Upper lobe of left lung (tissue), 6 donors: Measurements from ENCODE around the gene PDS5B. TPM values are rescaled to one million over a fixed set of nuclear protein-coding genes. Genes with fewer than 3 reads are reported as not detected.

Experiments used
- ATAC-seq, 2 donors: fragments of 200-7000 bp; cut with Tn5 transposase; one replicate each; pipeline ENCODE4 v1.9.1; 2022; ENCODE audit warnings: mild to moderate bottlenecking in 2 of 2, moderate library complexity in 2 of 2; ENCODE audit not compliant: low FRiP score in 2 of 2
- DNase-seq, 2 donors: peaks; one replicate each; pipeline ENCODE4 v3.0.0-alpha.2; 2019 to 2020
- H3K27ac ChIP-seq, 4 donors: fragments of 200-600 bp; sonication (generic); one replicate each; pipeline ENCODE4 v1.5.1; 2016 to 2019
- H3K27me3 ChIP-seq, 4 donors: fragments of 200-600 bp; sonication (generic); one replicate each; pipeline ENCODE4 v1.5.1; 2017 to 2019
- H3K36me3 ChIP-seq, 4 donors: fragments of 200-600 bp; sonication (generic); one replicate each; pipeline ENCODE4 v1.5.1; 2016 to 2019
- H3K4me1 ChIP-seq, 4 donors: fragments of 200-600 bp; sonication (generic); one replicate each; pipeline ENCODE4 v1.5.1; 2018 to 2019
- H3K4me3 ChIP-seq, 4 donors: fragments of 200-600 bp; sonication (generic); one replicate each; pipeline ENCODE4 v1.5.1; 2017 to 2019; ENCODE audit warnings: mild to moderate bottlenecking in 2 of 4, moderate library complexity in 1 of 4
- H3K9me3 ChIP-seq, 4 donors: fragments of 200-600 bp; sonication (generic); one replicate each; pipeline ENCODE4 v1.5.1; 2018 to 2019
- EP300 ChIP-seq, 4 donors: sonication (generic); formaldehyde crosslinking; IDR thresholded peaks; one replicate each; pipeline ENCODE4 v1.5.1; 2017; ENCODE audit warnings: antibody characterized with exemption in 4 of 4, control low read depth in 2 of 4
- POLR2A ChIP-seq, 4 donors: fragments of 450-650 bp; IDR thresholded peaks; one replicate each; pipeline ENCODE4 v1.5.1; 2016 to 2017; ENCODE audit warnings: antibody characterized with exemption in 4 of 4, mild to moderate bottlenecking in 2 of 4
- POLR2AphosphoS5 ChIP-seq, 2 donors: sonication (generic); formaldehyde crosslinking; IDR thresholded peaks; one replicate each; pipeline ENCODE4 v1.5.1; 2017; ENCODE audit warnings: antibody characterized with exemption in 2 of 2
- WGBS, 2 donors: methylation state at CpG; one replicate each; pipeline ENCODE4 v1.1.5; 2017 to 2018; 5-methylcytosine and 5-hydroxymethylcytosine counted together
- total RNA-seq, 6 donors: library from RNA; depleted of rRNA in 4 of 6; stranded (reverse); fragments of >200 nt in 4 of 6; gene quantifications; one replicate each; pipeline versions ENCODE4 v1.1.0 to v1.2.1, GENCODE V29; 2016 to 2021
- TF ChIP-seq, protein P1 (sequence below), 6 experiments: fragments of 450-650 bp in 4 of 6; fragments of 200-600 bp in 2 of 6; sonication (generic) in 2 of 6; IDR thresholded peaks; one replicate each; pipeline ENCODE4 v1.5.1; 2016 to 2019; ENCODE audit warnings: antibody characterized with exemption in 6 of 6
- donor health status: DM: no; HTN: no; CAD: no; lungs with moderate emphysema.
- donor health status: DM: no; HTN: yes; CAD: no; lungs with severe emphysema.

The PDS5B gene
- total RNA-seq, 6 donors from 2014 or later = 26.0 to 84.3 (median 43.3) TPM

GRCh38 chr13:32737111-32737571, 150.9 kb downstream of the PDS5B start:
- Histone ChIP-seq H3K4me3 (peak overlapping the region in 3 of 4 donors; percentile 8 to 41 (median 36)), H3K27me3 (no peaks in the 10 kb centered on the region), H3K9me3 (no peaks in the 10 kb centered on the region), H3K36me3 (peaks cover 0 to 12% (median 0%) of the 10 kb centered on the region in 4 donors), H3K4me1 (peaks cover 11 to 17% (median 15%) of the 10 kb centered on the region in 4 donors), H3K27ac (peak overlapping the region; percentile 67 to 87 (median 75))
- WGBS, 2 donors = 9 to 13% methylated on average over 2 of the region's 2 CpGs
- ATAC-seq = peak in 1 of 2 donors; percentile 58
- no peak for DNase-seq
- TF ChIP-seq, protein P1, sequence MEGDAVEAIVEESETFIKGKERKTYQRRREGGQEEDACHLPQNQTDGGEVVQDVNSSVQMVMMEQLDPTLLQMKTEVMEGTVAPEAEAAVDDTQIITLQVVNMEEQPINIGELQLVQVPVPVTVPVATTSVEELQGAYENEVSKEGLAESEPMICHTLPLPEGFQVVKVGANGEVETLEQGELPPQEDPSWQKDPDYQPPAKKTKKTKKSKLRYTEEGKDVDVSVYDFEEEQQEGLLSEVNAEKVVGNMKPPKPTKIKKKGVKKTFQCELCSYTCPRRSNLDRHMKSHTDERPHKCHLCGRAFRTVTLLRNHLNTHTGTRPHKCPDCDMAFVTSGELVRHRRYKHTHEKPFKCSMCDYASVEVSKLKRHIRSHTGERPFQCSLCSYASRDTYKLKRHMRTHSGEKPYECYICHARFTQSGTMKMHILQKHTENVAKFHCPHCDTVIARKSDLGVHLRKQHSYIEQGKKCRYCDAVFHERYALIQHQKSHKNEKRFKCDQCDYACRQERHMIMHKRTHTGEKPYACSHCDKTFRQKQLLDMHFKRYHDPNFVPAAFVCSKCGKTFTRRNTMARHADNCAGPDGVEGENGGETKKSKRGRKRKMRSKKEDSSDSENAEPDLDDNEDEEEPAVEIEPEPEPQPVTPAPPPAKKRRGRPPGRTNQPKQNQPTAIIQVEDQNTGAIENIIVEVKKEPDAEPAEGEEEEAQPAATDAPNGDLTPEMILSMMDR (IDR thresholded peaks at IDR 0.05) = no peak
- TF ChIP-seq POLR2A (IDR thresholded peaks at IDR 0.05) = no peak
- no peak for TF ChIP-seq EP300 (IDR thresholded peaks at IDR 0.05)
- no peak for TF ChIP-seq POLR2AphosphoS5 (IDR thresholded peaks at IDR 0.05)

GRCh38 chr13:32737679-32738078, 151.4 kb downstream of the PDS5B start:
- no peaks in the 10 kb centered on the region for H3K9me3 ChIP-seq
- peak overlapping the region in 3 of 4 donors; percentile 8 to 41 (median 36) for H3K4me3 ChIP-seq
- peaks cover 0 to 12% (median 0%) of the 10 kb centered on the region in 4 donors for H3K36me3 ChIP-seq
- DNase-seq (no peak), ATAC-seq (no peak)
- TF ChIP-seq POLR2A (IDR thresholded peaks at IDR 0.05) = no peak
- TF ChIP-seq EP300 (IDR thresholded peaks at IDR 0.05) = no peak
- TF ChIP-seq, protein P1 (IDR thresholded peaks at IDR 0.05) = no peak
- TF ChIP-seq POLR2AphosphoS5 (IDR thresholded peaks at IDR 0.05) = no peak
- H3K4me1 ChIP-seq = peaks cover 11 to 17% (median 13%) of the 10 kb centered on the region in 4 donors
- peak overlapping the region; percentile 67 to 87 (median 75) for H3K27ac ChIP-seq
- H3K27me3 ChIP-seq = no peaks in the 10 kb centered on the region
- 55 to 77% methylated on average over 1 of the region's 1 CpG for WGBS, 2 donors

GRCh38 chr13:32745509-32745908, 159.3 kb downstream of the PDS5B start:
- no peak for ATAC-seq
- Histone ChIP-seq H3K9me3 (no peaks in the 10 kb centered on the region), H3K27ac (no peak overlapping the region), H3K27me3 (no peaks in the 10 kb centered on the region), H3K36me3 (peaks cover 0 to 36% (median 0%) of the 10 kb centered on the region in 4 donors), H3K4me3 (no peak overlapping the region), H3K4me1 (peaks cover 0 to 4% (median 0%) of the 10 kb centered on the region in 4 donors)
- WGBS, 2 donors = 100% methylated on average over 1 of the region's 1 CpG
- TF ChIP-seq POLR2A (IDR thresholded peaks at IDR 0.05) (no peak), EP300 (IDR thresholded peaks at IDR 0.05) (no peak), POLR2AphosphoS5 (IDR thresholded peaks at IDR 0.05) (no peak)
- TF ChIP-seq, protein P1 (IDR thresholded peaks at IDR 0.05) = no peak
- no peak for DNase-seq

- DNase-seq (no peak), ATAC-seq (no peak)
- Histone ChIP-seq H3K9me3 (no peaks in the 10 kb centered on the region), H3K4me3 (no peak overlapping the region), H3K27ac (no peak overlapping the region), H3K4me1 (peaks cover 0 to 4% (median 0%) of the 10 kb centered on the region in 4 donors), H3K27me3 (no peaks in the 10 kb centered on the region), H3K36me3 (peaks cover 0 to 29% (median 0%) of the 10 kb centered on the region in 4 donors)
- WGBS, 2 donors = 87 to 90% methylated on average over 3 of the region's 3 CpGs
- TF ChIP-seq, protein P1 (IDR thresholded peaks at IDR 0.05) = no peak
- TF ChIP-seq EP300 (IDR thresholded peaks at IDR 0.05) (no peak), POLR2AphosphoS5 (IDR thresholded peaks at IDR 0.05) (no peak), POLR2A (IDR thresholded peaks at IDR 0.05) (no peak)
These were observed 160.2 kb downstream of the PDS5B start for GRCh38 chr13:32746474-32746873.

GRCh38 chr13:32748305-32748704, 162.1 kb downstream of the PDS5B start:
- Histone ChIP-seq H3K9me3 (no peaks in the 10 kb centered on the region), H3K4me1 (peaks cover 0 to 4% (median under 1%) of the 10 kb centered on the region in 4 donors), H3K36me3 (peaks cover 0 to 27% (median 0%) of the 10 kb centered on the region in 4 donors), H3K4me3 (no peak overlapping the region), H3K27me3 (no peaks in the 10 kb centered on the region), H3K27ac (no peak overlapping the region)
- TF ChIP-seq, protein P1 (IDR thresholded peaks at IDR 0.05) = no peak
- no peak for TF ChIP-seq POLR2A (IDR thresholded peaks at IDR 0.05)
- TF ChIP-seq POLR2AphosphoS5 (IDR thresholded peaks at IDR 0.05) = no peak
- TF ChIP-seq EP300 (IDR thresholded peaks at IDR 0.05) = no peak
- DNase-seq = no peak
- WGBS, 2 donors = 91 to 97% methylated on average over 2 of the region's 2 CpGs
- ATAC-seq = no peak
